Measurements from ENCODE around the gene SYT13. TPM values are rescaled to one million over a fixed set of nuclear protein-coding genes. Genes with fewer than 3 reads are reported as not detected.
"Not testable (repeated sequence)": the region's sequence is repeated elsewhere in the genome, so short reads cannot be mapped to it uniquely, and the experiment has no call there.

Gene SYT13
- total RNA-seq, 1 donor from 2014 or later, result not detected

GRCh38 chr11:45250035-45250718, 36.0 kb downstream of the SYT13 start:
- intact Hi-C loops (cut with micrococcal nuclease), result no loop called here

- intact Hi-C loops (cut with micrococcal nuclease), result not testable (repeated sequence)
Observed at GRCh38 chr11:45249372-45249771, 36.8 kb downstream of the SYT13 start.

GRCh38 chr11:45248501-45249011, 37.6 kb downstream of the SYT13 start:
- intact Hi-C loops (cut with micrococcal nuclease), result no loop called here

GRCh38 chr11:45247433-45247832, 38.7 kb downstream of the SYT13 start:
- intact Hi-C loops (cut with micrococcal nuclease), result no loop called here

GRCh38 chr11:45246241-45246640, 39.9 kb downstream of the SYT13 start:
- intact Hi-C loops (cut with micrococcal nuclease), result no loop called here

- intact Hi-C loops (cut with micrococcal nuclease), result no loop called here
Observed at GRCh38 chr11:45245218-45246045, 40.7 kb downstream of the SYT13 start.

GRCh38 chr11:45243967-45244366, 42.2 kb downstream of the SYT13 start:
- intact Hi-C loops (cut with micrococcal nuclease), result no loop called here

GRCh38 chr11:45239733-45240132, 46.4 kb downstream of the SYT13 start:
- intact Hi-C loops (cut with micrococcal nuclease), result no loop called here

- intact Hi-C loops (cut with micrococcal nuclease), result no loop called here
Observed at GRCh38 chr11:45238724-45239123, 47.4 kb downstream of the SYT13 start.

- intact Hi-C loops (cut with micrococcal nuclease), result no loop called here
Observed at GRCh38 chr11:45237711-45238315, 48.3 kb downstream of the SYT13 start.

GRCh38 chr11:45234306-45235006, 51.7 kb downstream of the SYT13 start:
- intact Hi-C loops (cut with micrococcal nuclease), result no loop called here

- intact Hi-C loops (cut with micrococcal nuclease), result no loop called here
Observed at GRCh38 chr11:45233804-45234170, 52.4 kb downstream of the SYT13 start.

GRCh38 chr11:45233121-45233803, 52.9 kb downstream of the SYT13 start:
- intact Hi-C loops (cut with micrococcal nuclease), result no loop called here

- intact Hi-C loops (cut with micrococcal nuclease), result no loop called here
Observed at GRCh38 chr11:45232341-45233080, 53.6 kb downstream of the SYT13 start.

- intact Hi-C loops (cut with micrococcal nuclease), result no loop called here
Observed at GRCh38 chr11:45229401-45230020, 56.6 kb downstream of the SYT13 start.

GRCh38 chr11:45227836-45228235, 58.3 kb downstream of the SYT13 start:
- intact Hi-C loops (cut with micrococcal nuclease), result no loop called here

GRCh38 chr11:45226901-45227300, 59.2 kb downstream of the SYT13 start:
- intact Hi-C loops (cut with micrococcal nuclease), result no loop called here

- intact Hi-C loops (cut with micrococcal nuclease), result no loop called here
Observed at GRCh38 chr11:45225961-45226871, 59.9 kb downstream of the SYT13 start.

GRCh38 chr11:45225277-45225676, 60.9 kb downstream of the SYT13 start:
- intact Hi-C loops (cut with micrococcal nuclease), result no loop called here
